LNCaP clone FGC (cell line): ENCODE measurements around the gene KCNN1.
"Not testable (repeated sequence)": the region's sequence is repeated elsewhere in the genome, so short reads cannot be mapped to it uniquely, and the experiment has no call there.

Experiments used
- DNase-seq: peaks from one replicate; pipeline ENCODE4 v3.0.0-alpha.2; 2011; ENCODE audit warnings: low read depth
- H3K4me3 ChIP-seq: 2 replicates; pipeline ENCODE4 v1.5.1; 2011; ENCODE audit warnings: mild to moderate bottlenecking, low read depth, low read length, control low read depth
- TF ChIP-seq, protein P1 (sequence below): IDR thresholded peaks from 2 replicates; pipeline ENCODE4 v1.5.1; 2012; ENCODE audit warnings: mild to moderate bottlenecking; ENCODE audit not compliant: control insufficient read depth, insufficient read depth; ENCODE audit errors: extremely low read depth

The KCNN1 gene

DNA sequence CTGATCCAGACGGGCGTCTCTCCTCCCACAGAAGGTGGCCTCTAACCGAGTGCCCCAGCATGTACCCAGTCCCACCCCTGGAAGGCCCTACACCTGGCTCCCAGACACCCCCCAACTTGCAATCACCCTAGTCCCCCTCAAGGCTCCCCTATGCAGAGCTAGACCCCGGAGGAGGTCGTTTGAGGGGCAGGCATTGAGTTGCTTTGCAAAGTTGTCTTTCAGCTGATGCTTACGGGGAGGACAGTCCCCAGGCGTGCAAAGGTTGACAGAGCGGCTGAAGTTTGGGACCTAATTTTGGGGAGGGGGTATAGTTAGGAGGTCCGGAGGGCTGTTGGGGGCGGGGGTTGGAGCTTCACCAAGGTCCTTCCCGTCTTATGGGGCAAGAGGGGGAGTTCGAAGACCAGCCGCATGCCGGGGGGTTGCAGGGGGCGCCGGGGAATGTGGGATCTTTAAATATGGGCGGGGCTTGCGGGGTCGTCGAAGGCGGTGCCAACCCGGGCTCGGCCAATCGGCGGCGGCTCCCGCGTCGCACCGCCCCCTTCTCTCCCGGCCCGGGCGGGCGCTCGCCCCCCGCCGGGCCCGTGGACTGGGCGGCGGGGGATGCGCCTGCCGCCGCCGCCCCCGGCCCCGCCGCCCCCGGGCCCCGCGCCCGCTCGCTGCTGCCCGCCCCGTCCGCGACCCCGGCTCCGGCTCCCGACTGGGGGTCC lies at the start of gene KCNN1:
Gene KCNN1 (plus strand): TSS at position 558 of the 707 bp plus-strand sequence. CDS start 6,782 bp downstream, outside the sequence.
- no peak for DNase-seq
- TF ChIP-seq, protein P1, sequence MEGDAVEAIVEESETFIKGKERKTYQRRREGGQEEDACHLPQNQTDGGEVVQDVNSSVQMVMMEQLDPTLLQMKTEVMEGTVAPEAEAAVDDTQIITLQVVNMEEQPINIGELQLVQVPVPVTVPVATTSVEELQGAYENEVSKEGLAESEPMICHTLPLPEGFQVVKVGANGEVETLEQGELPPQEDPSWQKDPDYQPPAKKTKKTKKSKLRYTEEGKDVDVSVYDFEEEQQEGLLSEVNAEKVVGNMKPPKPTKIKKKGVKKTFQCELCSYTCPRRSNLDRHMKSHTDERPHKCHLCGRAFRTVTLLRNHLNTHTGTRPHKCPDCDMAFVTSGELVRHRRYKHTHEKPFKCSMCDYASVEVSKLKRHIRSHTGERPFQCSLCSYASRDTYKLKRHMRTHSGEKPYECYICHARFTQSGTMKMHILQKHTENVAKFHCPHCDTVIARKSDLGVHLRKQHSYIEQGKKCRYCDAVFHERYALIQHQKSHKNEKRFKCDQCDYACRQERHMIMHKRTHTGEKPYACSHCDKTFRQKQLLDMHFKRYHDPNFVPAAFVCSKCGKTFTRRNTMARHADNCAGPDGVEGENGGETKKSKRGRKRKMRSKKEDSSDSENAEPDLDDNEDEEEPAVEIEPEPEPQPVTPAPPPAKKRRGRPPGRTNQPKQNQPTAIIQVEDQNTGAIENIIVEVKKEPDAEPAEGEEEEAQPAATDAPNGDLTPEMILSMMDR = no peak
- H3K4me3 ChIP-seq = no peak within 1 kb of the TSS

DNA sequence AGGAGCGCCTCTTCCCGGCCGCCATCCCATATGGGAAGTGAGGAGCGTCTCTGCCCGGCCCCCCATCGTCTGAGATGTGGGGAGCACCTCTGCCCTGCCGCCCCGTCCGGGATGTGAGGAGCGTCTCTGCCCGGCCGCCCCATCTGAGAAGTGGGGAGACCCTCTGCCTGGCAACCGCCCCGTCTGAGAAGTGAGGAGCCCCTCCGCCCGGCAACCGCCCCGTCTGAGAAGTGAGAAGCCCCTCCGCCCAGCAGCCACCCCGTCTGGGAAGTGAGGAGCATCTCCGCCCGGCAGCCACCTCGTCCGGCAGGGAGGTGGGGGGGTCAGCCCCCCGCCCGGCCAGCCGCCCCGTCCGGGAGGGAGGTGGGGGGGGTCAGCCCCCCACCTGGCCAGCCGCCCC lies 48.8 kb upstream of the KCNN1 start:
- not testable (repeated sequence) for H3K4me3 ChIP-seq, DNase-seq

DNA sequence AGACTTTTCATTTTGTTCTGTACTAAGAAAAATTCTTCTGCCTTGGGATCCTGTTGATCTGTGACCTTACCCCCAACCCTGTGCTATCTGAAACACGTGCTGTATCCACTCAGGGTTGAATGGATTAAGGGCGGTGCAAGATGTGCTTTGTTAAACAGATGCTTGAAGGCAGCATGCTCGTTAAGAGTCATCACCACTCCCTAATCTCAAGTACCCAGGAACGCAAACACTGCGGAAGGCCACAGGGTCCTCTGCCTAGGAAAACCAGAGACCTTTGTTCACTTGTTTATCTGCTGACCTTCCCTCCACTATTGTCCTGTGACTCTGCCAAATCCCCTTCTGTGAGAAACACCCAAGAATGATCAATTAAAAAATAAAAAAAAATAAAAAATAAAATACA lies 47.8 kb upstream of the KCNN1 start:
- not testable (repeated sequence) for DNase-seq, H3K4me3 ChIP-seq

DNA sequence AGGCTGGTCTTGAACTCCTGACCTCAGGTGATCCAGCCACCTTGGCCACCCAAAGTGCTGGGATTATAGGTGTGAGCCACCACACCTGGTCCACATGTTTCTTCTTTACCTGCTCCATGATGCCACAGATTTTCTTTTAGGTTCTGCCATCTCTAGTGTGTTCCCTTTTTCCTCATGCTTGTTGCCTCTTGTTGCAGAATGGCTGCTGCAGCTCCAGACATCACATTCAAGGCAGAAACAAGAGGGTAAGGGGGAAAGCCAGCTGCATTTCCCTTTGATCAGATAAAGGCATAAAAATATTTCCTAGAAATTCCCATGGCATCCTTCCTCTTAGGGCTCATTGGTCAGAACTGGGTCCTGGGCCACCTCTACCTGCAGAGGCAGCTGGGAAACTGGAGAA lies 46.4 kb upstream of the KCNN1 start:
- no peak overlapping the region for H3K4me3 ChIP-seq
- TF ChIP-seq, protein P1 = no peak
- no peak for DNase-seq

DNA sequence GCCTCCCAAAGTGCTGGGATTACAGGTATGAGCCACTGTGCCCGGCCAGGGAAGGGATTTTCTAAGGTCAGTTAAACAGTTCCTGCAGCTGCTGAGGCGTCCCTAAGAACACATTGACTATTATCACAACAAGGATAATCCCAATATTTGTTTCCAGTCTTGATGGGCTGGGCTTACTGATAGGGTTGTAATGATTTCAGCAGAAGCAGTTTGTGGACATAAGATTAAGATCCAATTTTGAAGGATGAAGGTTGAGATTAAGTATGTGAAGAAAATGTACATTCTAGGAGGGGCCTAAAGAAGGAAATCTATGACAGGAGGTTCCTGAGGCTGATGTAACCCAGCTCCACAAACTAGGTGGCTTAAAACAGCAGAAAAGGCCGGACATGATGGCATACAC lies 44.8 kb upstream of the KCNN1 start:
- TF ChIP-seq, protein P1 = no peak
- H3K4me3 ChIP-seq = no peak overlapping the region
- no peak for DNase-seq

DNA sequence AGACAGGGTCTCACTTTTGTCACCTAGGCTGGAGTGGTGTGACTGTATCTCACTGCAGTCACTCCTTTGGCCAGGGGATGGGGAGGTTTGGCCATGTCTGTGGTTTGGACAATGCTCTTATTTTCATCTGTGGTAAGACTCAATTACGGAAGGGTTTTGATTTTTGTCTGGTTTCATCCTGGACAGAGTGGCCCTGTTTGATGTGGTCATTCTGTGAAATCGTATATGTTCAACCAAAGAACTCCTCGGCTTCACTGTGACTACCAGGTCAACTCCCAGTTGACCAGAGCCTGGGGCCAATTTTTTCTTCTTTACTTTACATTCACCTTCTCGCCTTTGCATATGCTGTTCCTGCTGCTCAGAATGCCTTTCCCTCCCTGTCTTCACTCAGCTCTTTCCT lies 40.9 kb upstream of the KCNN1 start:
- H3K4me3 ChIP-seq = no peak overlapping the region
- no peak for DNase-seq
- TF ChIP-seq, protein P1 = no peak

DNA sequence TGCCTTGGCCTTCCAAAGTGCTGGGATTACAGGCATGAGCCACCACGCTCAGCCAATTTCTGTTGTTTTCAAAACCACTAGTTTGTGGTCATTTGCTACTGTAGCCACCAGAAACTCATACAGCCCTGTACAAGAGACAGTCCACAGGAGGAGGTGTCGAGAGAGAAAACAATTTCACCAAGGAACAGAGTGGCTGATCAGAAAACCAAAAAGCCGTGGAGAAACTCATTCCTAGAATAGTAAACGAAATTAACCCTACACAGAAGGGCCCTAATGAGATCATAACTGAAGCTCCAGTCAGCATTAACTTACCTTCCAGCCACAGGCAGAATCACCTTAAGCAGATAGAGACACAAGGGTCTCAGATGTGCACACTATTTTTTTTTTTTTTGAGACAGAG lies 37.9 kb upstream of the KCNN1 start:
- DNase-seq = no peak
- TF ChIP-seq, protein P1 = no peak
- no peak overlapping the region for H3K4me3 ChIP-seq

DNA sequence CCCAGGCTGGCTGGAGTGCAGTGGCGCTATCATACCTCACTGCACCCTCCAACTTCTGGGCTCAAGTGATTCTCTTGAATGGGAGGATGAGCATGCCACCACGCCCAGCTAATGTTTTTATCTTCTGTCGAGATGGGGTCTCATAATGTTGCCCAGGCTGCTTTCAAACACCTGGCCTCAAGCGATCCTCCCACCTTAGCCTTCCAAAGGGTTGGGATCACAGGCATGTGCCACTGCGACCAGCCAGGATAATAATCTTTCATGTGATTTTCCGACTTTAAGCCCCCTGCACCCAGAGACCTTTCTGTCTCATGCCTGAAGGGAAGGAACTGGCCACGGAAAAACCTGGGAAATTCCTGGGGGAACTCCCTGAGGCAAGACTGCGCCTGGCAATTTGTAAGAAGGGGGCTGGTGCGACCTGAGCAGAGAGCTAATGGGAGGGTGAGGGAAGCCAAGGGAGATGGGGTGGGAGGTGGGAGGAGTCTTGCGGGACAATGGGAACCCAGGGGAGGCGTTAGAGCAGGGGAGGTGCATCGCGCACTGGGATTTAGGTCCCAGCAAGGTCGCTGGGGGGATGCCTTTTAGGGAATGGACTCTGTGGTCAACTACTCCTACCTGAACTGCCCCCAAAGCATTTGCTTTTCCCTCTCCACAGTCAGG lies 35.2 kb upstream of the KCNN1 start:
- DNase-seq = no peak
- TF ChIP-seq, protein P1 = no peak
- H3K4me3 ChIP-seq = peak overlapping the region; percentile 87
